Gastrocnemius medialis (tissue), 4 donors: Measurements from ENCODE around the gene ADGRB3.

Experiments
- CTCF ChIP-seq, 5 experiments: fragments of 450-650 bp in 3 of 5; fragments of 200-600 bp in 2 of 5; sonication (generic) in 2 of 5; IDR thresholded peaks in 4 of 5; conservative IDR thresholded peaks in 1 of 5; 1 replicate in 4 of 5; 2 replicates in 1 of 5; pipeline ENCODE4 v1.5.1; 2016 to 2019; ENCODE audit warnings: antibody characterized with exemption in 5 of 5, mild to moderate bottlenecking in 3 of 5, moderate library complexity in 3 of 5
- POLR2A ChIP-seq, 2 donors: fragments of 450-650 bp; IDR thresholded peaks; one replicate each; pipeline ENCODE4 v1.6.1; 2017; ENCODE audit warnings: antibody characterized with exemption in 2 of 2, mild to moderate bottlenecking in 2 of 2, moderate library complexity in 2 of 2

DNA sequence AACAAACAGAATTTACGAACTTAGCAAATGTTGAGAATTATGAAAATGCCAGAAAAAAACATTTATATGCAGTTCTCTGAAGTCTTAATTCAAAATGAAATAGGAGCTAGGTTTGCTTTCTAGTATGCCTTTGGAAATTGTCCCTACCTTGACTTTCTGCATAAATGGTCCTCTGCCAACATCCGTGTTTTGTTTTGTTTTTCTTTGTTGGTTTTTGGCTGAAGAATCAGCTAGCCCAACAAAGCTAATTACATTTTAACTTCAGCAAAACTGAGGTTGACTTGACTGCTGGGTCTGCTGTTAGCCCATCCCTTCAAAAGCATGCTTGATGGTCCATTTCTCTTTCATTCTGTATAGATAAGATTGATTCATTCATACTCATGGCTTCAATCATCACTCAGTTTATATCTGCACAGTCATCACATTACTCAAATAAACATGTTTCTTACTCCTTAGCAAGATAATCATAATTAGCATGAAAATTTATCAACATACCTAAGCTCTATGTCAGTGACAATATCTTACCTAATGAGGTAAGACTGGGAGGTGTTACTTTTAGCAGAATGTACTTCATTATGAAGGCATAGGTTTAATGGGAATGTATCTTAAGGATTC lies 76.4 kb downstream of the ADGRB3 start:
- TF ChIP-seq CTCF (IDR thresholded peaks at IDR 0.05 in 4 of 5, conservative IDR thresholded peaks at IDR 0.05 in 1 of 5) (no peak), POLR2A (IDR thresholded peaks at IDR 0.05) (no peak)
